GM19043 (cell line): ENCODE results near the gene UROC1.

Experiments used
- ATAC-seq: cut with Tn5 transposase; IDR thresholded peaks from one replicate; pipeline ENCODE4 v1.9.1; 2021; ENCODE audit warnings: low read depth; ENCODE audit not compliant: unreplicated experiment

UROC1 gene

GRCh38 chr3:126467611-126467955, 50.0 kb downstream of the UROC1 start:
- no peak for ATAC-seq

GRCh38 chr3:126466886-126467610, 50.5 kb downstream of the UROC1 start:
- ATAC-seq, result no peak

- no peak for ATAC-seq
Measured at GRCh38 chr3:126465928-126466544, 51.5 kb downstream of the UROC1 start.

GRCh38 chr3:126464997-126465396, 52.6 kb downstream of the UROC1 start:
- no peak for ATAC-seq

GRCh38 chr3:126464494-126464893, 53.1 kb downstream of the UROC1 start:
- no peak for ATAC-seq

- ATAC-seq, result no peak
Measured at GRCh38 chr3:126464093-126464492, 53.5 kb downstream of the UROC1 start.

GRCh38 chr3:126463521-126463920, 54.1 kb downstream of the UROC1 start:
- no peak for ATAC-seq

DNA sequence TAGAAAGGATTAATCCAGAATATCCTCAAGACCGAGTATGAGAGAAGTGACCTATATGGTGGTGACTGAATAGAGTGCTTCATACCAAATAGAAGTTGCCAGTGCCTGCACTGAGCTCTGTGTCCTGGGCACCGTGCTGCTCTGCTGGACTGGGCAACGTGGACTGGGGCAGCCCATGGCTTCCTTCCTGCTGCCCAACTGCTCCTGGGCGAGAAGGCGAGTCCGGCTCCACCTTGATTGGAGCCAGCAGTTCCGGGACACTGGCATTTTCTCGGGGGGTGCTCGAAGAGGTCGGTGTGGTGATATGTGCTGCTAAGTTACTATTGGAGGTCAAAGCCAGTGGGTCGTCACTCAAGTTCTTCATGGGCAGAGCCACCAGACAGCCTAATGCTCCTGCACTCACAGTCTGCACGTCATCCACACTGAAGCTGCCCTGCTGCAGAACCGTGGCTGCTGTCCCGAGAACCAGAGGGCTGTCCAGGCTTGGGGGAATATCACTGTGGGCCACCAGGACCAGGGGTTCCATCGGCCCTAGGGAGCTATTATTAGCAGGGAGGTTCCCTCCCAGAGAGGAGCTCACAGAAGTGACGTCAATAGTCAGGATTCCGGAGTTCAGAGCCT, 56.0 kb downstream of the UROC1 start:
- ATAC-seq, result no peak

DNA sequence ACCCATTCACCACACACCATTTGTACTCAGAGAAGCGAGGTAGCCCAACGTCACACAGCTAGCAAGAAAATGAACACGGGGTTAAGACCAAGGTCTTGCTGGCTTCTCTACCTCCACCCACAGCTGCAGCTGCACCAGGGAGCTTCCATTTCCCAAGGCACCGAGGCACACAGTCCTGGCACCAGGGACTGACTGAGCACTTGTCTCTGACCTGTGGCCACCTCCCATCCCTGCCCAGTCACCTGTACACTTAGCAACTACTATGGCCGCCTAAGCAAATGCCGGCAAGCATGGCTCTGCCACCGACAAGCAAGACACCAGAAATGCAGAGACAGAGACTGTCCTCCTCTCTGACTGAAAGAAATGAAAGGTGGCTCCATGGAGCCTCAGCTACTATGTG, 57.2 kb downstream of the UROC1 start:
- ATAC-seq, result no peak

GRCh38 chr3:126459763-126460127, 57.8 kb downstream of the UROC1 start:
- ATAC-seq, result no peak

DNA sequence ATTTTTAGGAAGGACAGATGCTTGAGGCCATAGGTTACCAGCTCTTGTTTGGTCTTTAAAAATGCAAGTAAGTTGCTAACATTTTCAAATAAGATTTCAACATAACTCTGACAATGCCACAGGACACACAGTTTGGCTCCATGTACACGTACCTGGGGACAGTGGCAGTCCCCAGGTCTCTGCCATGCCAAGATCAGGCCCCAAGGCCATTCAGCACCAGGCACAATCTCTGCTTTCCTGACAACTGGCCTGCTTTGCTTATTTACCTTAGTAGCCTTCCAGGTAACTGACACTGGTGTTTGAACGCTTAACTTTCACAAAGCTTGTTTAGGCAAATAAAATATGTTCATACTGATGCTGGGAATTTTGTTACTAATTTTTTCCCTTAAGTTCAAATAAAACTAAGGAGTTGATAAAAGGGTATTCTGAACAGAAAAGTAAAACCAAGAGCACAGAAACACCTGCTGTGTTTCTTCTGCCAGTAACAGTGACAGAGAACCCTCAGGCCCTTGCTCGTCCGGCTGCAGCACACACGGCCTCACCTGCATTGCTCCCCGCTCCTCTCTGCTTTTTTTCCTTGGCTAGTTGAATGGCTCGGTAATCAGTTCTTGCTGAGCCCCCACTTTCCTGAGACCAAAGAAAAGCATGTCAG, 58.3 kb downstream of the UROC1 start:
- no peak for ATAC-seq

DNA sequence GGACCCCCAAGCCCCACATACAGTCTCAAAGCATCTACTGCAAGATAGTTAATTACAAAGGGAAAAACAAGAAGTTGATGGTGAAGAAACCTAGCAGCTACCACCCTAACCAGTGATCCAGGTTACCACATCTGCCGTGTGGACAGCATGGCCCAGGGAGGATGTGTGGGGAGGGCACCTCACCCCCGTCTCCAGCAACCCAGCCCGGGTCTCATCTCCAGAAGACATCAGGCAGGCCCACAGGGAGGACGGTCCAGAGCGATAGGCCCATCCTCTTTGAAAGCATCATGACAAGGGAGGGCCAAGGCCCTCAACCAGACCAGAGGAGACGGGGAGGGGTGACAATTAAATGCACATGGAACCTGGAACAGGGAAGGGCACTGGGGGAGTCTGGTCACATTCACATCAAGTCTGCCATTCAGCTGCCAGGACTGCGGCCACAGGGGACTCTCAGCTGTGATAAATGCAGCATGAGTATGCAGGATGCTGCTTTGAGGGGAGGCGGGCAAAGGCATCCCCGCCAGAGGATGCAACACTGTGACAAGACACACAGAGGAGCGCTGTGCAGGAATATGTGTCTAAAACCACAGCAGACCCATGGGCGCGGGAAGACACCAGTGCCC, 60.7 kb downstream of the UROC1 start:
- ATAC-seq, result no peak

DNA sequence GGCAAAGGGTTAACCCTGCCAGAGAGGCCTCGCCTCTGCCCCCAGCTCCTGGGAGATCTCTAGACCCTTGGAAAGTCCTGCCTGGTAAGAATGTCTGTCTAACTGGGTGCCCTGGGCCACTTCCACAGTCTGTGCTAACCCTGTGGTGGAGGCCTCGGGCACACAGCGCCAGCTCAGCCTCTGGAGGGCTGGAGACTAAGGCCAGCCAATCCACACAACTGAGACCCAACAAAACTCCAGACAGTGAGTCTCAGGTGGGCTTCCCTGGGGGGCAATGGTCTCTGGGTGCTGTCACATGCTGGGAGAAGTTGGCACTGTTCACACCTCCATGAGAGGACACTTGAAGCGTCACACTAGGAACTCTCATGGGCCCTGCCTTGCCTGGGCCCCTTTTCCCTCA, 61.4 kb downstream of the UROC1 start:
- no peak for ATAC-seq

GRCh38 chr3:126454437-126455198, 63.0 kb downstream of the UROC1 start:
- no peak for ATAC-seq

- no peak for ATAC-seq
Measured at GRCh38 chr3:126454025-126454424, 63.5 kb downstream of the UROC1 start.

DNA sequence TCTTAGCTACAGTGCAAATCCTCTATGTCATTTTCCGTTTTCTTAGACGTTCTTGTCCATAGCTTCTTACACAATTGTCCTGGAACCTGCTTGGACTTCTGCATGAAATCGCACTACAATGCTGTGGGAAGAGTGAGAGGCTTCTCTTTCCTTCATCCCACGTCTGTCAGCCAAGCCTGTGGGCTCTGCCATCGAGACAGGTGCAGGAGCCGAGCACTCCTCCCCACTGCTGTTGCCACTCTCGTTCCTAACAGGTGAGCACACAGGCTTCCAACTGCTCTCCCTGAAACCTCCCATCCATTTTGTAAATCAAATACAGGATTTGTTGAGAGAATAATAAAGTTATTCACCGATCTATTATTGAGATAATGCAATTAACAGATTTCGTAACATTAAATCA, 65.4 kb downstream of the UROC1 start:
- no peak for ATAC-seq

GRCh38 chr3:126451511-126451910, 66.1 kb downstream of the UROC1 start:
- ATAC-seq, result no peak

- ATAC-seq, result no peak
Measured at GRCh38 chr3:126450744-126451143, 66.8 kb downstream of the UROC1 start.

DNA sequence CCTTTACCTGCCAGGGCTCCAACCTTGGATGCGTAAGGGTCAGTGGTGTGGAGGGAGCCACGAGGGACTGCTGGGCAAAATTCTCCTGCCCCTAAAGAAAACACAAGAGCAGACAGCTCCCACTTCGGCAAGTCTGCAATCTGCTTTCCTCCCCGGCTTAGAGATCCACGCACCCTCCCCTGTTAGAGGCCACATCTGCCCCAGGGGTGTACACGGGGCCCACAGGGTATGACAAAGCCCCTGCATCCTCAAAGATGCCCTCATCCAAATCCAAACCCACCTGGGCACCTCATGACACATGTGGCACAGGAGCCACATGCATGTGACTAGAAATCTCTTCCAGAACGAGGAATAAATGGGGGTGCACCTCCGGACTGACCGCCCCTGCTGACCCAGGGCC, 67.4 kb downstream of the UROC1 start:
- no peak for ATAC-seq

- no peak for ATAC-seq
Measured at GRCh38 chr3:126449621-126450051, 67.9 kb downstream of the UROC1 start.

DNA sequence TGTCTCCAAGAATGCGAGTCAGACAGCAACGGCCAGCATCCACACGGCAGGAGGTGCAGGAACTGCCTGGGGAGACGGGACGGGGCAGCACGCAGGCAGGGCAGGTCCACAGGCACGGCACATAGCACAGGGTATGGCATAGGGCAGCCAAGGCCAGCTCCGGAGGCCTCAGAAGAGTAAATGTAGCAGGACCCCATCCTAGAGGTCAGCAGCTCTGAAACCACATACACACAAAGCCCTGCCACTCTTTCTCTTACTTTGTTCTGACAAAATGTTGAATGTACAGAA, 68.7 kb downstream of the UROC1 start:
- ATAC-seq, result no peak
